Caco-2 (cell line): ENCODE results near the gene MUC5B. TPM values are rescaled to one million over a fixed set of nuclear protein-coding genes. Genes with fewer than 3 reads are reported as not detected.

Experiments
- BruUV-seq: library from RNA; stranded (reverse); fragments of 400-500 nt; replicated peaks from 2 replicates; lab custom pipeline; 2021; lab: Mats Ljungman, UMichigan
- CTCF ChIA-PET: fragments of 300-600 bp; sonication (Branson Sonifier 250); formaldehyde crosslinking; loops from one replicate; lab custom pipeline; 2022; ENCODE audit warnings: antibody characterized with exemption; lab: Charles Lee
- POLR2A ChIA-PET: fragments of 300-600 bp; sonication (Branson Sonifier 250); formaldehyde crosslinking; loops from one replicate; lab custom pipeline; 2022; ENCODE audit warnings: antibody characterized with exemption; lab: Charles Lee
- DNase-seq, 2 experiments: peaks; one replicate each; pipeline versions ENCODE4 v3.0.0 to v3.0.0-alpha.2; 2020 to 2022
- H3K27me3 ChIP-seq: replicated peaks from 2 replicates; pipeline ENCODE4 v1.6.0; 2011; ENCODE audit warnings: low read length; ENCODE audit not compliant: control insufficient read depth, insufficient read depth
- H3K36me3 ChIP-seq: 2 replicates; pipeline ENCODE4 v1.5.1; 2011; ENCODE audit warnings: low read length; ENCODE audit not compliant: control insufficient read depth, insufficient read depth
- H3K4me1 ChIP-seq: fragments of 250-450 bp; sonication (Bioruptor Pico); 2 replicates; pipeline ENCODE4 v1.5.1; 2020; ENCODE audit warnings: mild to moderate bottlenecking
- H3K4me3 ChIP-seq: 2 replicates; pipeline ENCODE4 v1.5.1; 2011; ENCODE audit warnings: low read depth, mild to moderate bottlenecking, control low read depth, low read length
- H3K9me3 ChIP-seq: fragments of 250-450 bp; sonication (Bioruptor Pico); 2 replicates; pipeline ENCODE4 v1.5.1; 2020; ENCODE audit warnings: mild to moderate bottlenecking, moderate library complexity
- H3K27ac Mint-ChIP-seq: one replicate; pipeline ENCODE4 v1.8.0; 2022; ENCODE audit warnings: mixed read lengths; ENCODE audit not compliant: unreplicated experiment
- H3K27me3 Mint-ChIP-seq: one replicate; pipeline ENCODE4 v1.8.0; 2022; ENCODE audit warnings: mixed read lengths; ENCODE audit not compliant: insufficient read depth, unreplicated experiment
- H3K36me3 Mint-ChIP-seq: one replicate; pipeline ENCODE4 v1.8.0; 2022; ENCODE audit warnings: mild to moderate bottlenecking, mixed read lengths; ENCODE audit not compliant: insufficient read depth, unreplicated experiment
- H3K4me1 Mint-ChIP-seq: one replicate; pipeline ENCODE4 v1.8.0; 2022; ENCODE audit warnings: low read depth, mixed read lengths; ENCODE audit not compliant: unreplicated experiment
- H3K4me3 Mint-ChIP-seq: one replicate; pipeline ENCODE4 v1.8.0; 2022; ENCODE audit warnings: mild to moderate bottlenecking, moderate library complexity, mixed read lengths; ENCODE audit not compliant: unreplicated experiment
- H3K9me3 Mint-ChIP-seq: one replicate; pipeline ENCODE4 v1.8.0; 2022; ENCODE audit warnings: mixed read lengths; ENCODE audit not compliant: unreplicated experiment
- CTCF ChIP-seq, 2 experiments: fragments of 200-600 bp in 1 of 2; IDR thresholded peaks; 1 replicate in 1 of 2; 2 replicates in 1 of 2; pipeline versions ENCODE4 v1.5.1 to v1.8.0; 2011 to 2022; ENCODE audit warnings: antibody characterized with exemption in 1 of 2, control low read depth in 1 of 2, inconsistent platforms in 1 of 2, low read depth in 1 of 2, low read length in 1 of 2, mild to moderate bottlenecking in 1 of 2, moderate library complexity in 1 of 2; ENCODE audit not compliant: insufficient read depth in 1 of 2, severe bottlenecking in 1 of 2, unreplicated experiment in 1 of 2
- intact Hi-C: fragments of 100-400 bp; cut with micrococcal nuclease; formaldehyde crosslinking; loops from one replicate; pipeline ENCODE4 v1.10.0; 2022; ENCODE audit not compliant: unreplicated experiment
- total RNA-seq: library from RNA; stranded (reverse); gene quantifications from 2 replicates; pipeline ENCODE4 v1.2.3, GENCODE V29; 2022

Gene MUC5B
- total RNA-seq, 1 experiment from 2014 or later, result not detected

- BruUV-seq, result no TSS peak
- no peaks in the 10 kb centered on the region for H3K4me1 ChIP-seq
- no peak overlapping the region for H3K27ac Mint-ChIP-seq
- no peaks in the 10 kb centered on the region for H3K27me3 ChIP-seq
- H3K36me3 Mint-ChIP-seq, result no peaks in the 10 kb centered on the region
- peaks cover 28% of the 10 kb centered on the region for H3K9me3 Mint-ChIP-seq
- no peaks in the 10 kb centered on the region for H3K4me1 Mint-ChIP-seq
- H3K9me3 ChIP-seq, result peaks cover 20% of the 10 kb centered on the region
- CTCF ChIA-PET, result no interaction called here
- H3K36me3 ChIP-seq, result no peaks in the 10 kb centered on the region
- TF ChIP-seq CTCF (IDR thresholded peaks at IDR 0.05; ENCODE audit: insufficient read depth in 1 of 2, low read depth in 1 of 2, low read length in 1 of 2, severe bottlenecking in 1 of 2, unreplicated experiment in 1 of 2), result no peak
- no peak overlapping the region for H3K4me3 Mint-ChIP-seq
- intact Hi-C loops, result no loop called here
- DNase-seq, result peak in 1 of 2 experiments; percentile 21
- peaks cover 13% of the 10 kb centered on the region for H3K27me3 Mint-ChIP-seq
- POLR2A ChIA-PET, result no interaction called here
- H3K4me3 ChIP-seq, result no peak overlapping the region
These were observed 14.8 kb upstream of the MUC5B start for GRCh38 chr11:1208144-1208393.

GRCh38 chr11:1208394-1209261, 14.2 kb upstream of the MUC5B start:
- Histone ChIP-seq H3K36me3 (no peaks in the 10 kb centered on the region), H3K9me3 (peaks cover 20% of the 10 kb centered on the region), H3K4me3 (no peak overlapping the region), H3K4me1 (no peaks in the 10 kb centered on the region), H3K27me3 (no peaks in the 10 kb centered on the region)
- BruUV-seq, result no TSS peak
- H3K9me3 Mint-ChIP-seq, result peaks cover 28% of the 10 kb centered on the region
- ChIA-PET POLR2A (no interaction called here), CTCF (no interaction called here)
- H3K4me3 Mint-ChIP-seq, result no peak overlapping the region
- H3K4me1 Mint-ChIP-seq, result no peaks in the 10 kb centered on the region
- DNase-seq, result peak in 1 of 2 experiments; percentile 28
- intact Hi-C loops, result no loop called here
- no peak for TF ChIP-seq CTCF (IDR thresholded peaks at IDR 0.05; ENCODE audit: insufficient read depth in 1 of 2, low read depth in 1 of 2, low read length in 1 of 2, severe bottlenecking in 1 of 2, unreplicated experiment in 1 of 2)
- peaks cover 18% of the 10 kb centered on the region for H3K27me3 Mint-ChIP-seq
- no peak overlapping the region for H3K27ac Mint-ChIP-seq
- no peaks in the 10 kb centered on the region for H3K36me3 Mint-ChIP-seq

- intact Hi-C loops, result no loop called here
- Histone ChIP-seq H3K27me3 (no peaks in the 10 kb centered on the region), H3K4me3 (no peak overlapping the region), H3K9me3 (peaks cover 20% of the 10 kb centered on the region), H3K36me3 (no peaks in the 10 kb centered on the region), H3K4me1 (no peaks in the 10 kb centered on the region)
- Mint-ChIP-seq H3K4me3 (no peak overlapping the region), H3K36me3 (no peaks in the 10 kb centered on the region), H3K4me1 (no peaks in the 10 kb centered on the region), H3K9me3 (peaks cover 28% of the 10 kb centered on the region), H3K27ac (no peak overlapping the region), H3K27me3 (peaks cover 20% of the 10 kb centered on the region)
- DNase-seq, result no peak
- POLR2A ChIA-PET, result no interaction called here
- no TSS peak for BruUV-seq
- CTCF ChIA-PET, result no interaction called here
- no peak for TF ChIP-seq CTCF (IDR thresholded peaks at IDR 0.05; ENCODE audit: insufficient read depth in 1 of 2, low read depth in 1 of 2, low read length in 1 of 2, severe bottlenecking in 1 of 2, unreplicated experiment in 1 of 2)
These were observed 13.4 kb upstream of the MUC5B start for GRCh38 chr11:1209371-1210057.
